ENCODE results near the gene CDCA5.

The CDCA5 gene

DNA sequence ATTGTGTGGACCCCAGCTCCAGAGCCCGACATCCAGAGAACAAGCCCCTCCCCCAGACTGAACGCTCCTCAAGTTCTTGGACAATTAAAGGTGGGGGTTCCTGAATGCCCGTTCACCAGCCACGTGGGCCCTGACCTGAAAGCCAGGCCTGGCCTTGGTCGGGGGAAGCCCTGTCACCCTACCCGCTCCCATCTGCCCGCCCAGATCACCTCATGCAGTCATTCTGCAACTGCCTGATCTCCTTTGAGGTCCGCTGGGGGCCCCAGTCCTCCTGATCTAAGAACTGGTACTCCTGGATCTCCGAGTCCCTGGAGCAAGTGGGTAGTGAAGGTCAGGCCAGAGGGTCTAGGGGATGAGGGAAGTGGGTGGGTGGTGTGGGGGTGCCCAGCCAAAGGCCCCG, 16.4 kb downstream of the CDCA5 start:
- FAIRE-seq: no peak

- FAIRE-seq: no peak
Measured at GRCh38 chr11:65066805-65067291, 17.0 kb downstream of the CDCA5 start.

- no peak for FAIRE-seq
Measured at GRCh38 chr11:65066315-65066714, 17.5 kb downstream of the CDCA5 start.

- FAIRE-seq: no peak
Measured at GRCh38 chr11:65065851-65066250, 18.0 kb downstream of the CDCA5 start.

DNA sequence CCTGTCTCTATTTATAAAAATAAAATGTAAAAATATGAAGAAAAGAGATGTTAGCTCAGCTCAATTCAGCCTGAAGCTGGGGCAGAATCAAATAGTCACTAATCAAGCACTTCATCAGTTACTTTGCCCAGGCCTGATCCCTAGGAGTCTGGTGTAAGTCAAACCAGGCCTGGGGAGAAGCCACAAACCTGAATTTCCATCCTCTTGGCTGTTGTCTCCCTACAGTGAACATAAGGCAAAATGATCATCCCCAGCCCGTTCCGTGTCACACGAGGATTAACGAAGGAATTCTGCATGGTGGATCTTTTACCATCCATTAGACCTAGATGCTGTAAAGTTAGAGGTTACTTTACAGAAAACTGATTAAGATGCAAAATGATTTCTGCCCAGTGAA, 19.0 kb downstream of the CDCA5 start:
- FAIRE-seq: no peak

DNA sequence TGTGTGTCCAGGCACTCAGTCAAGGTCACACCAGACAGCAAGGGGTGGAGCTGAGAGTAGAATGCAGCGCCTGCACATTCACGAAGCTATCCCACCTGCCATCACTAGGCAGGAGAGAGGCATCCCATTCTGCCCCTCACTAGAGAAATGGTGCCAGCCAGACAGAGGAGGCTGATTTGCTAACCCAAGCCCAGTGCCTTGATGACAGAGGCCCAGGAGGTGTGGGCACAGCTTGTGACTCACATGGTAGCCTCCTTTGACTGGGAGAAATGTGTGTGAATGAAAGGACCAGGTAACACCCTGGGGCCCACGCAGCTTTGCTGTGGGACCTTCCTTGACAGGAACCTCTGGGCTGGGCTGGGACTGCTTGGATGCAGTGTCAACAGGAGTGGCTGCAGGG, 20.3 kb downstream of the CDCA5 start:
- FAIRE-seq: no peak

DNA sequence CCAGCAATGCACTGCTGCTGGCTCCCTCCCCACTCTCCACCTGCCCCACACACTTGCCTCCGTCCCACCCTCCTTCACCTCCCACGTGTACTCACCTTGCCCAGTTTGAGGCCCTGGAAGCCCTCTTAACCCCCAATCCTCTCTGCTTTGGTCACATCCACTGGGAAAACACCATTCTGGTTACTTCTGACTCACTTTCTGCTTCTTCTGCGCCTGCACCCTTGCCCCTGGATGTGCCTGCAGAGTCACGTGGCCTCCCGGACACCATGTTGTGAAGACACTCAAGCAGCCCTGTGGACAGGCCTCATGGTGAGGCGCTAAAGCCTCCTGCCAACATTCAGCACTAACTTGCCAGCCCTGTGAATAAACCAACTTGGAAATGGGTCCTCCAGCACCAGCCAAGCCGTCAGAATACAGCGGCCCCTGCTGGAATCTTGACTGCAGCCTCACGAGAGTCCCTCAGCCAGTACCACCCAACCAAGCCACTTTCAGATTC, 22.9 kb downstream of the CDCA5 start:
- FAIRE-seq: no peak

DNA sequence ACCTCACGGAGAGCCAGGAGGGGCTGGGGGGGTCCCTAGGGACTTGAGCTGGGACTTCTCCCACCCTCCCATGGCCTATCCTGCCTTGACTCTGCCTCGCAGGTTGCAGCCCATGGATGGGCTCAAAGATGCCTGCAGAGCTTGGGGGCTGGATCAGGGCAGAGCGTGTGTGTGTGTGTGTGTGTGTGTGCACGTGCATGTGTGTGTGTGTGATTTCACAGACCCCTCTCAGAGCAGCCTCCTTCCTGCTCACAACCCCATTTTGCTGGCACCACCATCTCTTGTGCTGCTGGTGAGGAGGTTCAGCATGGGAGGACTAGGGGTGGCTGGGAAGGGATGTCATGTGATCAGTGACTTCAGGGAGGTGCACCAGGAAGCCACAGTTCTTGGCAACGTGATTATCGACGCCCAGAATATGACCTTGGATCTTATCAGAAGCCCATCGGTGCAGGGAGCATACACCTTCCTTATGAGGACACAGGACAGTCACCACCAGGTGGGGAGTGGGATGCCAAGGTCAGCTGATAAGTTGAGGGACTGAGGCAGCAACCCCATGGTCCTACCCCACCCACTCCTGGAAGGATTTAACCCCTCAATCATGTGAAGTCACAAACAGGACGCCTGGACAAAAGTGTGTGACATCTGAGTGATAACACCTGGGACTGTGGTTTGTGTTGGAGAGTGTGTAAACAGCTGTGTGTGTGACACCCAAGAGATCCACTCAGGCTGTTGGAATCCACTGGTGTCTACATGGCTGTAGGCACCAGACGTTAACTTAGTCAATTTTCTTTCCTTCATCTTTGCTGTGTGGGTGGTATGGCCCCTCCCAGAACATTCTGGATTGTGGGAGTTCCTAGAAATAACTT, 23.6 kb downstream of the CDCA5 start:
- FAIRE-seq: no peak

DNA sequence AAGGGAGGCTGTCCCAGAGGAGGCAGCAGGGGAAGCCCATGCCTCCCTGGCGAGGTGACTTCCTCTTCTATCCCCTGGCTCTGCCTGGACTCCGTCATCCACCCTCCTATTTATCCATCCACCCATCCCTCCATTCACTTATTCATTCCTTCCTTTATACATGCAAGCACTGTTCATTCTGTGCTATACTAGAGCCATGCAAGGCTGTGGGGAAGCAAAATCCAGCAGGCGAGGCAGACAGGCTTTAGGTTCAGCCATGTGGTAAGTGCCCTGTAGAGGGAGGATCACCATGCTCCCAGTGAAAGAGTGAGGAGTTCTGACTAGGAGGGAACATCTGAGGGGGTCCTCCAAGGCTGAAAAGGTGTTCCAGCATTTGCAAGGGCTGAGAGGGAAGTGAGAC, 24.3 kb downstream of the CDCA5 start:
- no peak for FAIRE-seq

DNA sequence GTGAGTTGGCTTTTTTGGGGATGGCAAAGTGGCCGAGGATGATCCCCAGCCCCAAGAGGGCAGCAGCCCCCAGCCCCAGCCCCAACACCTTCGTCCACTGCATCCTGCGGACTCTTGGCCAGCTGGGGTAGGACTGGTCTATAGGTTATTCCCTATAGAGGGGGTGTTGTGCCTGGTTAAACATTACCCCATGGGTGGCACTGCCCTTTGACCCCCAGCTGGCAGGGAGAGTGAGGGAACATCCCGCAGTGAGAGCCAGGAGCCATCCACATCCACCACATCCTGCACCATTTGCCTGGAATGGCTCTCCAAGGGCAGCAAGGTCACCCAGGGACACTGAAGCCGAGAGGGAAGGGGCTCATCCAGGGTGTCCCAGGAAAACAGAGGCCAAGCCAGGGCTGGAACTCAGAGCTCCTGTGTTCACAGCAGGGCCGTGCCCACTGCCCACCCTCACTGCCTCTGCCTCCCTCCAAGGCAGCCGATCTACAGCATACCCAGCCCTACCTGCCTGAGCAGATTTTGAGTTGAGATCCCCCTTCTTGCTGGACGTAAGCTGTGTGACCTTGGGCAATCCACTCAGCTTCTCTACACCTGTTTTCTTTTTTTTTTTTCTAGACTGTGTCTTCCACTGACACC, 25.3 kb downstream of the CDCA5 start, which contains the start of gene NAALADL1:
Gene NAALADL1 (minus strand): TSS at position 135 of the 636 bp plus-strand sequence. CDS start 32 bp downstream, at position 103.
- no peak for FAIRE-seq

DNA sequence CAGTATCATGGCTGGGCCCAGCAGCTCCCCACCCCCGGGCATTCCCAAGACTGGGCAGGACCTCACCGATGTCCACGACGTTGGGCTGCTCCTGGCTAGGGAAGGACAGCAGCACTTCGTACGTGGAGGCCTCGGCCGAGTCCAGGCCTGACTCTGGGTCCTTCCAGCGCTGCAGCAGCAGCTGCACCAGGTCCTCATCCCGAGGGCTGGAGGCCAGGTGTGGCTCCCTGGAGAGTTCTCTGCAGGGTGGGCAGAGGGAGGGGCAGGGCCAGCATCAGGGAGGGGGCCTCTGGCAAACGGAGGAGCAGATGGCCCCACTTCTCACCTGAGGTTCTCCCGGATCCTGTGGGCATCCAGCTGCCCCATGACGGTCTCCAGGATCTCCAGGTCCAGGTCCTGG, 25.8 kb downstream of the CDCA5 start:
- no peak for FAIRE-seq

GRCh38 chr11:65057526-65057925, 26.3 kb downstream of the CDCA5 start:
- no peak for FAIRE-seq

- no peak for FAIRE-seq
Measured at GRCh38 chr11:65056999-65057398, 26.8 kb downstream of the CDCA5 start.

- no peak for FAIRE-seq
Measured at GRCh38 chr11:65055538-65055937, 28.3 kb downstream of the CDCA5 start.

DNA sequence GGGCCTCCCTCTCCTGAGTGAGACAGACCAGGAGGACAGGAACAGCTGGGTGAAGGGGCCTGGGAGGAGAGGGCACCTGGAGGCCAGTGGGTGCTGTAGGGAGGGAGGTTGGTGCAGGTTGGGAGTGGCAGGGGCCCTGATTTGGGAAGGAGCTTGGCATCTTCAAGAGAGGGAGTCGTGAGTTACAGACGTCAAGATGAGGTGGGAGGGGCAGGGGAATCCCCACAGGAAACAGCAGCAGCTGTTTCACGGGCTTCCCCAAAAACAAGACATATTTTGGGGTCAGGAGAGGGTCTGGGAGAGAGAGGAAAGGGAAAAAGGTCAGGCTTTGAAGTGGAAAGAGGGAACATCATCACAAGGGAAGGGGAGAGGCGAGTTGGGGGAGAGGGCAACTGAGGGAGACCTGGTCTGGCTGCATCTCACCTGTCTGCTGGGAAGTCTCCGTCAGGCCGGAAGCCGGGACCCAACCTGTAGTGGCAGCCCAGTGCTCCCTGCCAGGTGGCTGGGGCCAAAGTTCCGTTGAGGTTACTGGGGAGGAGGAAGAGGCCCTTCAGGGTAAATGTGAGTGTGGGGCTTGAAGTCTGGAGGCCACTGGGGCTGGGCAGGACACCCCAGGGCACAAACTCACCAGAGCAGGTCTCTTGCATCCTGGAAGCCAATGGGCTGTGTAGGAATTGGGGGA, 29.9 kb downstream of the CDCA5 start:
- FAIRE-seq: no peak

GRCh38 chr11:65051398-65051858, 32.4 kb downstream of the CDCA5 start:
- FAIRE-seq: no peak

DNA sequence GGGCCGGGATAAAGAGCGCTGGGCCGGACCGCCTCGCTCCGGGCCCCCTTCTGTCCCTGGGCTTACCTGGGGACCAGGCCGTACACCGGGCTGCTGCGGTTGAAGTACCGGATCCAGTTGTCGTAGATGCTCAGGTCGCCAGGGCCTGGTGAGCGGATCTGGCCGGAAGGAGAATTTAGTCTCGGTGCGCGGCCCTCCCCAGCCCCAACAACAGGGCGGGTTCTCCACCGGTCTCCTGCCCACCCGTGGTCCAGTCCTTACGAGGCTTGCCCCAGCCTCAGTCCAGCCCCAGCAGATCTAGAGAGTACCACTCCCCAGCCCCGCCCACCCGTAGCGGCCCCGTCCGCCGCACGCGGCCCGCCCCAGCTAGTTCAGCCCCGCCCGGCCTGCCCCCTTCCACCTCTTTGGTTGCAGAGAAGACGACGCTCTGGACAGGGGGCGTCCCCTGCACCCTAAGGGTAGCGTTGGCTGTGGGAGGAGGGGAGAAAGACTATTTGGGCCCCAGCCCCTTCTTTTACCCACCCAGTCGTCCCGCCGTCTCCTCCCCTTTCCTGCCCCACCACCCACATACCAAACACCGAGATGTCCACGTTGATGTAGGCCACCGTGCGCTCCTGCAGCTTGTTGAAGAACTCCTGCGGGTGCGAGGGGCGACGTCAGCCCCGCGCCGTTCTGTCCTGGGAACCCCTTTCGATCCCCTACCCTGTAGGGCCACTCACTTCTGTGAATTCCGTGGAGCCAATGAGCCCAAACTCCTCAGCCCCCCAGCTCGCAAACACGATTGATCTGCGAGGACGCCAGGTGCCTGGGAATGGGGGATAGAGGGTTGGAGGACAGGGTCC, 36.0 kb downstream of the CDCA5 start:
- FAIRE-seq: no peak

- no peak for FAIRE-seq
Measured at GRCh38 chr11:65045728-65046127, 38.1 kb downstream of the CDCA5 start.

GRCh38 chr11:65045061-65045460, 38.8 kb downstream of the CDCA5 start:
- FAIRE-seq: no peak

- FAIRE-seq: no peak
Measured at GRCh38 chr11:65043881-65044501, 39.8 kb downstream of the CDCA5 start.

- no peak for FAIRE-seq
Measured at GRCh38 chr11:65042891-65043290, 40.9 kb downstream of the CDCA5 start.
